ENCODE measurements around the gene PRKCH. TPM values are rescaled to one million over a fixed set of nuclear protein-coding genes. Genes with fewer than 3 reads are reported as not detected.

The PRKCH gene
- total and polyA plus RNA-seq, 9 of the 15 experiments (the other 6 are each of a cell fraction or from before 2014, with no cell fraction given): 0.61 to 4.4 (median 4.0) TPM

GRCh38 chr14:61515436-61516117 lies 194.2 kb downstream of the PRKCH start:
- H3K27ac ChIP-seq (ENCODE audit: extremely low read depth, low read depth, low read length): no peak overlapping the region
- no peaks in the 10 kb centered on the region for H3K79me2 ChIP-seq (ENCODE audit: control insufficient read depth, insufficient read depth, low read length)
- ATAC-seq (no peak), DNase-seq (ENCODE audit: extremely low read depth in 1 of 4, low spot score in 3 of 4) (no peak), FAIRE-seq (no peak)
- H3K9me1 ChIP-seq (ENCODE audit: control insufficient read depth, insufficient read depth, low read length): no peaks in the 10 kb centered on the region
- intact Hi-C loops (cut with micrococcal nuclease): no loop called here
- H3K4me1 ChIP-seq (replicated peaks in 1 of 2; ENCODE audit: control insufficient read depth in 2 of 2, insufficient read depth in 2 of 2, low read length in 2 of 2): no peaks in the 10 kb centered on the region; a peak in 1 of 5 replicates
- no peak overlapping the region for H3K4me2 ChIP-seq (ENCODE audit: insufficient read depth, low read length)
- H3K36me3 ChIP-seq (ENCODE audit: control insufficient read depth, insufficient read depth, low read length): no peaks in the 10 kb centered on the region
- in situ Hi-C loops (cut with MboI): no loop called here
- no TSS peak for BruUV-seq (replicated peaks)
- TF ChIP-seq BCOR (IDR thresholded peaks at IDR 0.05): 0 out of 2 replicates have a peak, but pooled peaks have one; percentile 14
- TF ChIP-seq RBM25 (IDR thresholded peaks at IDR 0.05; ENCODE audit: low read depth, low read length, severe bottlenecking): peak; percentile 53
- TF ChIP-seq ZBTB26 (CRISPR knock-in tag; IDR thresholded peaks at IDR 0.05): no peak
- no peaks in the 10 kb centered on the region for H4K20me1 ChIP-seq (replicated peaks; ENCODE audit: control insufficient read depth, insufficient read depth, low read length)
- no peaks in the 10 kb centered on the region for H3K9me3 ChIP-seq (replicated peaks; ENCODE audit: control insufficient read depth, insufficient read depth, low read depth, low read length)
- H3K27me3 ChIP-seq (ENCODE audit: control insufficient read depth in 2 of 2, insufficient read depth in 2 of 2, low read length in 2 of 2): peaks cover 0 to 4% of the 10 kb centered on the region in 2 experiments; a peak in 2 of 5 replicates
- H2AFZ ChIP-seq (ENCODE audit: low read depth, low read length): no peak overlapping the region
- no peak overlapping the region for H3K9ac ChIP-seq (ENCODE audit: insufficient read depth in 1 of 2, low read depth in 2 of 2, low read length in 2 of 2)
- CTCF ChIA-PET (ENCODE audit: low intra/inter-chr PET ratio): no interaction called here
- WGBS (ENCODE audit: insufficient coverage, low coverage, missing lambda C conversion rate): 22% methylated on average over 8 of the region's 8 CpGs
- no peak overlapping the region for H3K4me3 ChIP-seq
- POLR2A ChIA-PET: no interaction called here
